NCI-H1105 treated with DMSO at 0.1 percent for 48 hours (cell line): ENCODE results near the gene CDK18.
"Not testable (repeated sequence)": the region's sequence is repeated elsewhere in the genome, so short reads cannot be mapped to it uniquely, and the experiment has no call there.

Source experiments
- DNase-seq: peaks from one replicate; lab custom pipeline; 2025; lab: John Stamatoyannopoulos, UW

Gene CDK18

GRCh38 chr1:205481218-205481617, 23.3 kb upstream of the CDK18 start:
- no peak for DNase-seq

GRCh38 chr1:205481629-205482151, 22.8 kb upstream of the CDK18 start:
- peak; percentile 82 for DNase-seq

GRCh38 chr1:205482587-205482986, 21.9 kb upstream of the CDK18 start:
- DNase-seq: not testable (repeated sequence)

- DNase-seq: no peak
Measured at GRCh38 chr1:205483372-205483771, 21.1 kb upstream of the CDK18 start.

GRCh38 chr1:205484985-205485967, 19.2 kb upstream of the CDK18 start:
- DNase-seq: peak; percentile 72

GRCh38 chr1:205486258-205486657, 18.2 kb upstream of the CDK18 start:
- no peak for DNase-seq

GRCh38 chr1:205488074-205488723, 16.3 kb upstream of the CDK18 start:
- DNase-seq: peak; percentile 65

- no peak for DNase-seq
Measured at GRCh38 chr1:205491794-205492193, 12.7 kb upstream of the CDK18 start.

GRCh38 chr1:205492201-205492667, 12.2 kb upstream of the CDK18 start:
- DNase-seq: peak; percentile 41

GRCh38 chr1:205492774-205493173, 11.7 kb upstream of the CDK18 start:
- no peak for DNase-seq

- DNase-seq: no peak
Measured at GRCh38 chr1:205493241-205494085, 11.0 kb upstream of the CDK18 start.

- no peak for DNase-seq
Measured at GRCh38 chr1:205494115-205494514, 10.4 kb upstream of the CDK18 start.

GRCh38 chr1:205495237-205495823, 9.1 kb upstream of the CDK18 start:
- DNase-seq: peak; percentile 89

GRCh38 chr1:205496661-205497060, 7.8 kb upstream of the CDK18 start:
- DNase-seq: no peak

- peak; percentile 74 for DNase-seq
Measured at GRCh38 chr1:205497351-205497750, 7.1 kb upstream of the CDK18 start.

GRCh38 chr1:205499789-205500188, 4.7 kb upstream of the CDK18 start:
- DNase-seq: no peak

- no peak for DNase-seq
Measured at GRCh38 chr1:205500240-205501233, 3.9 kb upstream of the CDK18 start.

- DNase-seq: no peak
Measured at GRCh38 chr1:205502111-205502810, 2.2 kb upstream of the CDK18 start.

- no peak for DNase-seq
Measured at GRCh38 chr1:205502992-205503391, 1.5 kb upstream of the CDK18 start.
